Measurements from ENCODE around the gene TPI1.

DNA sequence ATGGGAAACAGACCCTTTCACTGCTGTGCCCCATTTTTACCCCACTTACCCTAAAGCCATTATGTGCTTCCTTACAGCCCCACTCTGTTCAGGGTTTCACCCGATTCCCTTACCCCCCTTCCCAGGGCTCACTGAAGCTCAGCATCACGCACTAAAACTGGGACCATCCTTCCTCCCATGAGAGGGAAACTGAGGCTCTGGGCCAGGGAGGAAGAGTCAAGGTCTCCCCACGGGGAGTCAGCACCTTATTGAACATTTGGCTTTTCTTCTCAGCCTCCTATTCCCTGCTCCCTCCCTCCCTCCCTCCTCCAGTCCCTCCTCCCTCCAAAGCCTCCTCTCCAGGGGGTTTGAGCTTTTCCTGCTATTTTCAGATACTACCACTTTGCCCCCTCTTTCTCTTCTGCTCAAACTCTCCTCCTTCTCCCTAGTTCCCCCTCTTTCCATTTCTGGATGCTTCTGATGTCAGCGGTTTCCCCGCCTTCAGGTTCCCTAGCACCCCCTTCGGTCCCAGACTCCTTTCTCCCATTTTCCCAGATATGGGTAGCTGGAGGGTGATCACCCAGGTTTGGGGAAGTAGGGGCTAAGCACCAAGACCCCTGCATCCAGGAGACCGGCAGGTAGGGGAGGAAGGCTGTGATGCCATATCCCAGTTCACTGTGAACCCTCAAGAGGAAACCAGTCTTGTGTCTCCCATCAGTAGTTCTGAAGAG lies 44.8 kb upstream of the TPI1 start:
- TF ChIP-seq EZH2 (IDR thresholded peaks at IDR 0.05) (no peak), POLR2AphosphoS5 (IDR thresholded peaks at IDR 0.05; ENCODE audit: borderline replicate concordance, low read depth, low read length) (no peak)

All from SK-N-MC (cell line).